Measurements from ENCODE around the gene RSRP1. TPM values are rescaled to one million over a fixed set of nuclear protein-coding genes. Genes with fewer than 3 reads are reported as not detected.
A peak's percentile ranks its signal among the peaks of the same experiment; 100 is the strongest.
"Not testable (repeated sequence)": the region's sequence is repeated elsewhere in the genome, so short reads cannot be mapped to it uniquely, and the experiment has no call there.

RSRP1 gene
- total and polyA plus RNA-seq, 2 experiments from 2014 or later = 153 to 160 TPM

GRCh38 chr1:25285862-25286261, 38.6 kb upstream of the RSRP1 start:
- not testable (repeated sequence) for H3K27ac ChIP-seq; H3K9me3 ChIP-seq (ENCODE audit: low read depth); H2AFZ ChIP-seq; H4K20me1 ChIP-seq (ENCODE audit: insufficient read depth, poor library complexity, severe bottlenecking); DNase-seq (ENCODE audit: low spot score); H3K27me3 ChIP-seq; H3K4me1 ChIP-seq (ENCODE audit: insufficient read depth); H3K4me3 ChIP-seq; H3K9me2 ChIP-seq (replicated peaks; ENCODE audit: insufficient read depth); H3K79me2 ChIP-seq; H3K36me3 ChIP-seq (replicated peaks; ENCODE audit: insufficient read depth, low read depth); H3K4me2 ChIP-seq
- whole genome bisulfite sequencing (ENCODE audit: low lambda C conversion rate, missing lambda C conversion rate) = 79% methylated on average over 3 of the region's 3 CpGs

GRCh38 chr1:25279693-25280111, 32.4 kb upstream of the RSRP1 start:
- DNase-seq (ENCODE audit: low spot score); H3K4me3 ChIP-seq; H3K4me2 ChIP-seq; H3K9me3 ChIP-seq (ENCODE audit: low read depth); H4K20me1 ChIP-seq (ENCODE audit: insufficient read depth, poor library complexity, severe bottlenecking); H3K9me2 ChIP-seq (replicated peaks; ENCODE audit: insufficient read depth); H3K4me1 ChIP-seq (ENCODE audit: insufficient read depth); H3K27me3 ChIP-seq; H2AFZ ChIP-seq; H3K79me2 ChIP-seq; H3K27ac ChIP-seq; H3K36me3 ChIP-seq (replicated peaks; ENCODE audit: insufficient read depth, low read depth): not testable (repeated sequence)
- 84% methylated on average over 5 of the region's 5 CpGs for WGBS (ENCODE audit: low lambda C conversion rate, missing lambda C conversion rate)

GRCh38 chr1:25278790-25279189, 31.5 kb upstream of the RSRP1 start:
- H3K9me2 ChIP-seq (replicated peaks; ENCODE audit: insufficient read depth); H3K4me1 ChIP-seq (ENCODE audit: insufficient read depth); H3K4me3 ChIP-seq; H3K79me2 ChIP-seq; H2AFZ ChIP-seq; H3K4me2 ChIP-seq; DNase-seq (ENCODE audit: low spot score); H3K9me3 ChIP-seq (ENCODE audit: low read depth); H4K20me1 ChIP-seq (ENCODE audit: insufficient read depth, poor library complexity, severe bottlenecking); H3K27me3 ChIP-seq; H3K27ac ChIP-seq; H3K36me3 ChIP-seq (replicated peaks; ENCODE audit: insufficient read depth, low read depth): not testable (repeated sequence)
- WGBS (ENCODE audit: low lambda C conversion rate, missing lambda C conversion rate) = 78% methylated on average over 3 of the region's 8 CpGs

GRCh38 chr1:25278358-25278757, 31.1 kb upstream of the RSRP1 start:
- not testable (repeated sequence) for DNase-seq (ENCODE audit: low spot score); H3K4me1 ChIP-seq (ENCODE audit: insufficient read depth); H3K27ac ChIP-seq; H3K36me3 ChIP-seq (replicated peaks; ENCODE audit: insufficient read depth, low read depth); H3K9me3 ChIP-seq (ENCODE audit: low read depth); H2AFZ ChIP-seq; H3K27me3 ChIP-seq; H3K9me2 ChIP-seq (replicated peaks; ENCODE audit: insufficient read depth); H3K79me2 ChIP-seq; H4K20me1 ChIP-seq (ENCODE audit: insufficient read depth, poor library complexity, severe bottlenecking); H3K4me2 ChIP-seq; H3K4me3 ChIP-seq
- WGBS (ENCODE audit: low lambda C conversion rate, missing lambda C conversion rate) = 60% methylated on average over 2 of the region's 2 CpGs

GRCh38 chr1:25277295-25277694, 30.0 kb upstream of the RSRP1 start:
- not testable (repeated sequence) for H3K36me3 ChIP-seq (replicated peaks; ENCODE audit: insufficient read depth, low read depth); H3K4me3 ChIP-seq; H3K9me2 ChIP-seq (replicated peaks; ENCODE audit: insufficient read depth); H4K20me1 ChIP-seq (ENCODE audit: insufficient read depth, poor library complexity, severe bottlenecking); H3K4me2 ChIP-seq; H3K27me3 ChIP-seq; H3K27ac ChIP-seq; H3K9me3 ChIP-seq (ENCODE audit: low read depth); H3K4me1 ChIP-seq (ENCODE audit: insufficient read depth); DNase-seq (ENCODE audit: low spot score); H2AFZ ChIP-seq; H3K79me2 ChIP-seq
- 75% methylated on average over 1 of the region's 1 CpG for WGBS (ENCODE audit: low lambda C conversion rate, missing lambda C conversion rate)

- 85% methylated on average over 4 of the region's 4 CpGs for WGBS (ENCODE audit: low lambda C conversion rate, missing lambda C conversion rate)
- H3K9me2 ChIP-seq (replicated peaks; ENCODE audit: insufficient read depth); H3K79me2 ChIP-seq: not testable (repeated sequence)
Measured at GRCh38 chr1:25275648-25276047, 28.4 kb upstream of the RSRP1 start.

GRCh38 chr1:25272238-25272637, 25.0 kb upstream of the RSRP1 start, which contains the start of gene RHD:
RHD (plus strand) TSS chr1:25272509; CDS start chr1:25272548, 39 bp downstream.
- not testable (repeated sequence) for H3K27me3 ChIP-seq; H3K9me3 ChIP-seq (ENCODE audit: low read depth); H3K4me3 ChIP-seq; H3K79me2 ChIP-seq; H3K9me2 ChIP-seq (replicated peaks; ENCODE audit: insufficient read depth); H3K4me1 ChIP-seq (ENCODE audit: insufficient read depth); H2AFZ ChIP-seq; H3K36me3 ChIP-seq (replicated peaks; ENCODE audit: insufficient read depth, low read depth); H3K4me2 ChIP-seq; H4K20me1 ChIP-seq (ENCODE audit: insufficient read depth, poor library complexity, severe bottlenecking); H3K27ac ChIP-seq; DNase-seq (ENCODE audit: low spot score)
- WGBS (ENCODE audit: low lambda C conversion rate, missing lambda C conversion rate) = 74% methylated on average over 8 of the region's 8 CpGs

More at GRCh38 chr1:25275648-25276047, 28.4 kb upstream of the RSRP1 start:
- DNase-seq (ENCODE audit: low spot score); H3K4me1 ChIP-seq (ENCODE audit: insufficient read depth); H3K36me3 ChIP-seq (replicated peaks; ENCODE audit: insufficient read depth, low read depth); H3K27ac ChIP-seq; H3K4me3 ChIP-seq; H3K4me2 ChIP-seq; H3K9me3 ChIP-seq (ENCODE audit: low read depth); H4K20me1 ChIP-seq (ENCODE audit: insufficient read depth, poor library complexity, severe bottlenecking); H3K27me3 ChIP-seq; H2AFZ ChIP-seq: not testable (repeated sequence)

- not testable (repeated sequence) for H3K27ac ChIP-seq, H3K79me2 ChIP-seq
Measured at GRCh38 chr1:25268143-25268760, 21.0 kb upstream of the RSRP1 start.

GRCh38 chr1:25267288-25268142, 20.3 kb upstream of the RSRP1 start:
- H3K9me2 ChIP-seq (replicated peaks; ENCODE audit: insufficient read depth); H3K4me1 ChIP-seq (ENCODE audit: insufficient read depth); H3K9me3 ChIP-seq (ENCODE audit: low read depth); H3K79me2 ChIP-seq; H3K36me3 ChIP-seq (replicated peaks; ENCODE audit: insufficient read depth, low read depth); H3K27me3 ChIP-seq; H3K4me3 ChIP-seq; H4K20me1 ChIP-seq (ENCODE audit: insufficient read depth, poor library complexity, severe bottlenecking): not testable (repeated sequence)
- WGBS (ENCODE audit: low lambda C conversion rate, missing lambda C conversion rate) = 2% methylated on average over 18 of the region's 56 CpGs
- peak; percentile 56 for DNase-seq (ENCODE audit: low spot score)
- H3K4me2 ChIP-seq = peak overlapping the region; percentile 75
- peak overlapping the region; percentile 89 for H3K27ac ChIP-seq
- H2AFZ ChIP-seq = peak overlapping the region; percentile 74

More at GRCh38 chr1:25268143-25268760, 21.0 kb upstream of the RSRP1 start:
- H3K27me3 ChIP-seq; H3K9me2 ChIP-seq (replicated peaks; ENCODE audit: insufficient read depth); DNase-seq (ENCODE audit: low spot score); H3K36me3 ChIP-seq (replicated peaks; ENCODE audit: insufficient read depth, low read depth); H4K20me1 ChIP-seq (ENCODE audit: insufficient read depth, poor library complexity, severe bottlenecking); H3K9me3 ChIP-seq (ENCODE audit: low read depth); H3K4me3 ChIP-seq; H3K4me1 ChIP-seq (ENCODE audit: insufficient read depth): not testable (repeated sequence)
- Histone ChIP-seq H3K4me2 (peak overlapping the region; percentile 75), H2AFZ (peak overlapping the region; percentile 74)
- WGBS (ENCODE audit: low lambda C conversion rate, missing lambda C conversion rate) = 53% methylated on average over 13 of the region's 14 CpGs

All from hepatocyte (in vitro differentiated cells).